Mesothelial cell of epicardium (in vitro differentiated cells): ENCODE results near the gene PRKCA. TPM values are rescaled to one million over a fixed set of nuclear protein-coding genes. Genes with fewer than 3 reads are reported as not detected.

ENCODE experiments used
- DNase-seq, 2 experiments: peaks; one replicate each; pipeline ENCODE4 v3.0.0; 2021; ENCODE audit warnings: low spot score in 2 of 2; ENCODE audit not compliant: unreplicated experiment in 2 of 2
- H3K27ac Mint-ChIP-seq: 2 replicates; pipeline ENCODE4 v1.8.0; 2021; ENCODE audit warnings: mixed read lengths
- H3K27me3 Mint-ChIP-seq: 2 replicates; pipeline ENCODE4 v1.8.0; 2021; ENCODE audit warnings: low read depth, mixed read lengths
- H3K36me3 Mint-ChIP-seq: 2 replicates; pipeline ENCODE4 v1.8.0; 2021; ENCODE audit warnings: mixed read lengths
- H3K4me1 Mint-ChIP-seq: 2 replicates; pipeline ENCODE4 v1.8.0; 2021; ENCODE audit warnings: mixed read lengths
- H3K4me3 Mint-ChIP-seq: 2 replicates; pipeline ENCODE4 v1.8.0; 2021; ENCODE audit warnings: mild to moderate bottlenecking, moderate library complexity, mixed read lengths
- H3K9me3 Mint-ChIP-seq: 2 replicates; pipeline ENCODE4 v1.8.0; 2021; ENCODE audit warnings: mixed read lengths
- total RNA-seq: library from RNA; stranded (reverse); gene quantifications from 3 replicates; pipeline ENCODE4 v1.2.1, GENCODE V29; 2021
- TF ChIP-seq, protein P1 (sequence below): fragments of 200-600 bp; sonication (generic); IDR thresholded peaks from one replicate; pipeline ENCODE4 v1.5.0; 2021; ENCODE audit warnings: antibody characterized with exemption; ENCODE audit not compliant: unreplicated experiment

The PRKCA gene
- total RNA-seq, 1 donor from 2014 or later, result 15.2 TPM

GRCh38 chr17:66430846-66431795 is 128.7 kb downstream of the PRKCA start:
- H3K27me3 Mint-ChIP-seq, result no peaks in the 10 kb centered on the region
- H3K9me3 Mint-ChIP-seq, result peaks cover 2% of the 10 kb centered on the region
- no peak overlapping the region for H3K27ac Mint-ChIP-seq
- TF ChIP-seq, protein P1, sequence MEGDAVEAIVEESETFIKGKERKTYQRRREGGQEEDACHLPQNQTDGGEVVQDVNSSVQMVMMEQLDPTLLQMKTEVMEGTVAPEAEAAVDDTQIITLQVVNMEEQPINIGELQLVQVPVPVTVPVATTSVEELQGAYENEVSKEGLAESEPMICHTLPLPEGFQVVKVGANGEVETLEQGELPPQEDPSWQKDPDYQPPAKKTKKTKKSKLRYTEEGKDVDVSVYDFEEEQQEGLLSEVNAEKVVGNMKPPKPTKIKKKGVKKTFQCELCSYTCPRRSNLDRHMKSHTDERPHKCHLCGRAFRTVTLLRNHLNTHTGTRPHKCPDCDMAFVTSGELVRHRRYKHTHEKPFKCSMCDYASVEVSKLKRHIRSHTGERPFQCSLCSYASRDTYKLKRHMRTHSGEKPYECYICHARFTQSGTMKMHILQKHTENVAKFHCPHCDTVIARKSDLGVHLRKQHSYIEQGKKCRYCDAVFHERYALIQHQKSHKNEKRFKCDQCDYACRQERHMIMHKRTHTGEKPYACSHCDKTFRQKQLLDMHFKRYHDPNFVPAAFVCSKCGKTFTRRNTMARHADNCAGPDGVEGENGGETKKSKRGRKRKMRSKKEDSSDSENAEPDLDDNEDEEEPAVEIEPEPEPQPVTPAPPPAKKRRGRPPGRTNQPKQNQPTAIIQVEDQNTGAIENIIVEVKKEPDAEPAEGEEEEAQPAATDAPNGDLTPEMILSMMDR, result no peak
- DNase-seq, result no peak
- H3K4me1 Mint-ChIP-seq, result peaks cover 14% of the 10 kb centered on the region
- no peaks in the 10 kb centered on the region for H3K36me3 Mint-ChIP-seq
- no peak overlapping the region for H3K4me3 Mint-ChIP-seq

DNA sequence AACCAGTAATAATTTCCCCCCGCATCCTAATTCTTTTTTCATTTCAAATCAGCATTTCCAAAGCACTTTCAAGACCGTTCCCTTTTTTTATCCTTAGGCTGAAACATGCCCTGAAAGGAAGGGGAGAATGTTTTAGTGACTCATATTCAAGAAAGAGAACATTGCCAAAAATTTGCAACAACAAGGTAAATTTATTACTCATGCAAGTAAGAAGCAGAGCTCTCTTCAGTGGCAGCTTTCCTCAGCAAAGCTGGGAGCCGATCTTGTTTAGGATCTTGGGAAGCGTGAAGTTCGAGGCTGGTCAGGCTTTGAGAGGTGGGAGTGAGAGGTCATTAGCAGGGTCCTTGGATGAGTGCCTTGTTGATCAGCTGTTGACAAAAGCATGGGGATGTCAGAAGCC is 129.5 kb downstream of the PRKCA start:
- DNase-seq, result no peak

GRCh38 chr17:66432411-66432957 is 130.1 kb downstream of the PRKCA start:
- Mint-ChIP-seq H3K27me3 (no peaks in the 10 kb centered on the region), H3K36me3 (no peaks in the 10 kb centered on the region), H3K4me3 (no peak overlapping the region), H3K9me3 (no peaks in the 10 kb centered on the region), H3K4me1 (peaks cover 14% of the 10 kb centered on the region), H3K27ac (no peak overlapping the region)
- TF ChIP-seq, protein P1, result no peak
- no peak for DNase-seq

More for the DNA sequence above, 129.5 kb downstream of the PRKCA start:
- Mint-ChIP-seq H3K4me1 (peaks cover 14% of the 10 kb centered on the region), H3K4me3 (no peak overlapping the region), H3K27ac (no peak overlapping the region), H3K36me3 (no peaks in the 10 kb centered on the region), H3K27me3 (no peaks in the 10 kb centered on the region), H3K9me3 (no peaks in the 10 kb centered on the region)
- TF ChIP-seq, protein P1, result no peak

DNA sequence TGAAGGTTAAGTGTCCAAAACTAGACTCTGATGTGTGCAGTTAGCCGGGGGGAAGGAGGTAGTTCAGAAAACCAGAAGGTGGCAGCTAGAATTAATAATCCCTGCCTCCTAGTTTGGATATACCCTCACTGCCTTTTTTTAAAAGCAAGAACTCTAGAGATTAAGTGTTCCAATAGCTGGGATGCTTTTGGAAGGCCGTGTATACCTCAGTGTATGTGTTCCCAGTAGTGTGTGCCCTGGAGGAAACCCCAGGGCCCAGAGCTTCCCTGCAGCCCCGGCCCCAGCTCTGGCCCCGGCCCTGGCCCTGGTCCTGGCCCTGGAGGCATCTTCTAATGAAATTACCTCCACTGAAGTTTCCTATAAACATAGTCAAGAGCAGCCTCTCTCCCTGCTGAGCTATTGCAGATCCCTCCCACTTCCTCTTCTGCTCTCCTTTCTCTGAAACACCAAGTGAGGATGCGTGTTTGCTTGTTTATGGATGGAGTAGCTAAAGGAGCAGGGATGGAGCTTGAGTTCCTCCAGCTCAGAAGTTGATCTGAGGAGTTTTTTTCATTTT is 130.7 kb downstream of the PRKCA start:
- Mint-ChIP-seq H3K4me1 (peaks cover 14% of the 10 kb centered on the region), H3K27ac (no peak overlapping the region), H3K36me3 (no peaks in the 10 kb centered on the region), H3K9me3 (no peaks in the 10 kb centered on the region), H3K27me3 (no peaks in the 10 kb centered on the region), H3K4me3 (no peak overlapping the region)
- TF ChIP-seq, protein P1, result no peak
- DNase-seq, result no peak

- TF ChIP-seq, protein P1, result no peak
- H3K27me3 Mint-ChIP-seq, result no peaks in the 10 kb centered on the region
- peaks cover 14% of the 10 kb centered on the region for H3K4me1 Mint-ChIP-seq
- DNase-seq, result no peak
- H3K4me3 Mint-ChIP-seq, result no peak overlapping the region
- no peaks in the 10 kb centered on the region for H3K9me3 Mint-ChIP-seq
- H3K36me3 Mint-ChIP-seq, result no peaks in the 10 kb centered on the region
- no peak overlapping the region for H3K27ac Mint-ChIP-seq
Measured at GRCh38 chr17:66435182-66435581, 132.8 kb downstream of the PRKCA start.
